PC-3 (cell line): ENCODE results near the gene PCGF2. TPM values are rescaled to one million over a fixed set of nuclear protein-coding genes. Genes with fewer than 3 reads are reported as not detected.

Source experiments
- ATAC-seq: fragments of 200-7000 bp; cut with Tn5 transposase; 2 replicates; pipeline ENCODE4 v1.9.1; 2020; ENCODE audit warnings: mild to moderate bottlenecking, moderate library complexity
- BruUV-seq: library from RNA; stranded (reverse); fragments of 400-500 nt; replicated peaks from 2 replicates; lab custom pipeline; 2021; lab: Mats Ljungman, UMichigan
- CTCF ChIA-PET: fragments of 300-600 bp; sonication (Branson Sonifier 250); formaldehyde crosslinking; loops from one replicate; lab custom pipeline; 2022; ENCODE audit warnings: antibody characterized with exemption; lab: Charles Lee
- POLR2A ChIA-PET: fragments of 300-600 bp; sonication (Branson Sonifier 250); formaldehyde crosslinking; loops from one replicate; lab custom pipeline; 2022; ENCODE audit warnings: antibody characterized with exemption; ENCODE audit not compliant: unreplicated experiment; lab: Charles Lee
- DNase-seq: peaks from one replicate; pipeline ENCODE4 v3.0.0-alpha.2; 2015
- H2AFZ ChIP-seq: fragments of 300-600 bp; sonication (generic); 2 replicates; pipeline ENCODE4 v1.6.0; 2016; ENCODE audit warnings: antibody characterized with exemption, low read length
- H3F3A ChIP-seq: fragments of 300-600 bp; sonication (generic); one replicate; pipeline ENCODE4 v1.6.0; 2017; ENCODE audit warnings: antibody characterized with exemption, low read length, control low read depth, mild to moderate bottlenecking; ENCODE audit not compliant: unreplicated experiment
- H3K27ac ChIP-seq: fragments of 300-600 bp; sonication (generic); 2 replicates; pipeline ENCODE4 v1.5.1; 2016; ENCODE audit warnings: mild to moderate bottlenecking, low read length
- H3K27me3 ChIP-seq: fragments of 300-600 bp; sonication (generic); 2 replicates; pipeline ENCODE4 v1.6.1; 2016; ENCODE audit warnings: low read length, mixed read lengths
- H3K36me3 ChIP-seq: fragments of 300-600 bp; sonication (generic); 2 replicates; pipeline ENCODE4 v1.6.1; 2016; ENCODE audit warnings: low read depth, mixed run types, low read length, mixed read lengths
- H3K4me1 ChIP-seq: fragments of 300-600 bp; sonication (generic); 2 replicates; pipeline ENCODE4 v1.5.1; 2016; ENCODE audit warnings: low read length; ENCODE audit not compliant: insufficient read depth
- H3K4me2 ChIP-seq: fragments of 300-600 bp; sonication (generic); 2 replicates; pipeline ENCODE4 v1.6.0; 2016; ENCODE audit warnings: low read length
- H3K4me3 ChIP-seq: fragments of 300-600 bp; sonication (generic); 2 replicates; pipeline ENCODE4 v1.5.1; 2016; ENCODE audit warnings: mild to moderate bottlenecking, low read length, mixed read lengths
- H3K79me2 ChIP-seq: fragments of 300-600 bp; sonication (generic); 2 replicates; pipeline ENCODE4 v1.6.1; 2017; ENCODE audit warnings: low read length, mixed read lengths
- H3K9ac ChIP-seq: fragments of 300-600 bp; sonication (generic); 2 replicates; pipeline ENCODE4 v1.6.0; 2016; ENCODE audit warnings: mild to moderate bottlenecking, low read length
- H3K9me2 ChIP-seq: fragments of 300-600 bp; sonication (generic); replicated peaks from 2 replicates; pipeline ENCODE4 v1.6.1; 2016; ENCODE audit warnings: mixed run types, low read length, mixed read lengths
- H3K9me3 ChIP-seq: fragments of 300-600 bp; sonication (generic); 2 replicates; pipeline ENCODE4 v1.6.1; 2016; ENCODE audit warnings: low read length, mixed read lengths
- H4K20me1 ChIP-seq: fragments of 300-600 bp; sonication (generic); 2 replicates; pipeline ENCODE4 v1.6.1; 2016; ENCODE audit warnings: low read length, mixed read lengths
- EZH2 ChIP-seq: fragments of 300-600 bp; sonication (generic); IDR thresholded peaks from one replicate; pipeline ENCODE4 v1.6.1; 2017; ENCODE audit warnings: antibody characterized with exemption, mild to moderate bottlenecking, low read length; ENCODE audit not compliant: unreplicated experiment
- EZH2phosphoT487 ChIP-seq: fragments of 300-600 bp; sonication (generic); IDR thresholded peaks from 2 replicates; pipeline ENCODE4 v1.6.1; 2018; ENCODE audit warnings: mild to moderate bottlenecking, antibody characterized with exemption, low read length, borderline replicate concordance
- intact Hi-C: fragments of 100-400 bp; cut with micrococcal nuclease; formaldehyde crosslinking; loops from 2 replicates; pipeline ENCODE4 v1.9.0; 2023
- total RNA-seq: library from RNA; depleted of rRNA; stranded (reverse); fragments of >200 nt; gene quantifications from 2 replicates; pipeline ENCODE4 v1.2.3, GENCODE V29; 2014
- TF ChIP-seq, protein P1 (sequence below): fragments of 300-600 bp; sonication (generic); conservative IDR thresholded peaks from 2 replicates; pipeline ENCODE4 v1.5.1; 2017; ENCODE audit warnings: antibody characterized with exemption, low read depth, mild to moderate bottlenecking, low read length

The PCGF2 gene
- total RNA-seq, 1 experiment from 2014 or later: 14.1 TPM

DNA sequence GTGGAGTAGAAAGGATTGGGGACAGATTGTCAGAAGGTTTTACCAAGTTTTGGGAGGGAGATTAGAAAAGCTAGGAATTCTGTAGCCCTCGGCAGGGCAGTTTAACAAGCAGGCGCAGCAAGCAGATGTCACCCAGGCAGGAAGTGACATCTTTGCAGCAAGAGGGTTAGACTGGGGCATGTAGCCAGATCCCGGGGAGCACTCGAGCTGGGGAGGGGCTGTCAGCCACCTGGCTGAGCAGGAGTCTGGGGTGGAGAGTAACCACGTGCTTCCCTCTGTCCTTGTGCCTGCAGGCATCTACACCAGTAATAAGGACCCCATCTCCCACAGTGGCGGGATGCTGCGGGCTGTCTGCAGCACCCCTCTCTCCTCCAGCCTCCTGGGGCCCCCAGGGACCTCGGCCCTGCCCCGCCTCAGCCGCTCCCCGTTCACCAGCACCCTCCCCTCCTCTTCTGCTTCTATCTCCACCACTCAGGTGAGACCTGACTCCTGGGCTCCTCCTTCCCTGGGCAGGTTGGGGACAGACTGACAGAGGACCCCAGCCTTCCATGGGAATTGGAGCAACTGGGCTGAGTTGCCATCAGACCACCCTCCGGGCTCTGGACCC, 30.9 kb downstream of the PCGF2 start:
- no peak for ATAC-seq
- Histone ChIP-seq H3K9ac (no peak overlapping the region), H3K4me2 (no peak overlapping the region), H3K9me3 (no peaks in the 10 kb centered on the region), H3K4me3 (no peak overlapping the region), H3F3A (no peaks in the 10 kb centered on the region), H4K20me1 (no peaks in the 10 kb centered on the region), H3K36me3 (no peaks in the 10 kb centered on the region), H3K79me2 (no peaks in the 10 kb centered on the region), H2AFZ (no peak overlapping the region), H3K4me1 (no peaks in the 10 kb centered on the region), H3K9me2 (no peaks in the 10 kb centered on the region), H3K27ac (no peak overlapping the region), H3K27me3 (no peaks in the 10 kb centered on the region)
- intact Hi-C loops: no loop called here
- POLR2A ChIA-PET: no interaction called here
- CTCF ChIA-PET: no interaction called here
- no peak for DNase-seq
- TF ChIP-seq EZH2phosphoT487 (no peak), EZH2 (no peak)
- TF ChIP-seq, protein P1, sequence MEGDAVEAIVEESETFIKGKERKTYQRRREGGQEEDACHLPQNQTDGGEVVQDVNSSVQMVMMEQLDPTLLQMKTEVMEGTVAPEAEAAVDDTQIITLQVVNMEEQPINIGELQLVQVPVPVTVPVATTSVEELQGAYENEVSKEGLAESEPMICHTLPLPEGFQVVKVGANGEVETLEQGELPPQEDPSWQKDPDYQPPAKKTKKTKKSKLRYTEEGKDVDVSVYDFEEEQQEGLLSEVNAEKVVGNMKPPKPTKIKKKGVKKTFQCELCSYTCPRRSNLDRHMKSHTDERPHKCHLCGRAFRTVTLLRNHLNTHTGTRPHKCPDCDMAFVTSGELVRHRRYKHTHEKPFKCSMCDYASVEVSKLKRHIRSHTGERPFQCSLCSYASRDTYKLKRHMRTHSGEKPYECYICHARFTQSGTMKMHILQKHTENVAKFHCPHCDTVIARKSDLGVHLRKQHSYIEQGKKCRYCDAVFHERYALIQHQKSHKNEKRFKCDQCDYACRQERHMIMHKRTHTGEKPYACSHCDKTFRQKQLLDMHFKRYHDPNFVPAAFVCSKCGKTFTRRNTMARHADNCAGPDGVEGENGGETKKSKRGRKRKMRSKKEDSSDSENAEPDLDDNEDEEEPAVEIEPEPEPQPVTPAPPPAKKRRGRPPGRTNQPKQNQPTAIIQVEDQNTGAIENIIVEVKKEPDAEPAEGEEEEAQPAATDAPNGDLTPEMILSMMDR: no peak
- BruUV-seq: no TSS peak

DNA sequence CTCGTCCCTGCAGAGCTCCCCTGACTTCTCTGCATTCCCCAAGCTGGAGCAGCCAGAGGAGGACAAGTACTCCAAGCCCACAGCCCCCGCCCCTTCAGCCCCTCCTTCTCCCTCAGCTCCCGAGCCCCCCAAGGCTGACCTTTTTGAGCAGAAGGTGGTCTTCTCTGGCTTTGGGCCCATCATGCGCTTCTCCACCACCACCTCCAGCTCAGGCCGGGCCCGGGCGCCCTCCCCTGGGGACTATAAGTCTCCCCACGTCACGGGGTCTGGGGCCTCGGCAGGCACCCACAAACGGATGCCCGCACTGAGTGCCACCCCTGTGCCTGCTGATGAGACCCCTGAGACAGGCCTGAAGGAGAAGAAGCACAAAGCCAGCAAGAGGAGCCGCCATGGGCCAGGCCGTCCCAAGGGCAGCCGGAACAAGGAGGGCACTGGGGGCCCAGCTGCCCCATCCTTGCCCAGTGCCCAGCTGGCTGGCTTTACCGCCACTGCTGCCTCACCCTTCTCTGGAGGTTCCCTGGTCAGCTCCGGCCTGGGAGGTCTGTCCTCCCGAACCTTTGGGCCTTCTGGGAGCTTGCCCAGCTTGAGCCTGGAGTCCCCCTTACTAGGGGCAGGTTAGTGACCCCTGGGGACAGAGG, 31.6 kb downstream of the PCGF2 start:
- ChIA-PET CTCF (no interaction called here), POLR2A (interaction anchor here (0.6 kb wide), 1 partner anchor 19 kb away, joined by 5 read pairs; no protein-coding TSS in a partner anchor)
- Histone ChIP-seq H3K9me3 (no peaks in the 10 kb centered on the region), H3K4me3 (no peak overlapping the region), H3K9ac (no peak overlapping the region), H2AFZ (no peak overlapping the region), H3F3A (no peaks in the 10 kb centered on the region), H3K27ac (no peak overlapping the region), H3K4me2 (no peak overlapping the region), H3K36me3 (no peaks in the 10 kb centered on the region), H3K27me3 (no peaks in the 10 kb centered on the region), H4K20me1 (no peaks in the 10 kb centered on the region), H3K4me1 (no peaks in the 10 kb centered on the region), H3K9me2 (no peaks in the 10 kb centered on the region), H3K79me2 (no peaks in the 10 kb centered on the region)
- ATAC-seq (no peak), DNase-seq (no peak)
- intact Hi-C loops: no loop called here
- BruUV-seq: no TSS peak
- TF ChIP-seq EZH2phosphoT487: no peak

DNA sequence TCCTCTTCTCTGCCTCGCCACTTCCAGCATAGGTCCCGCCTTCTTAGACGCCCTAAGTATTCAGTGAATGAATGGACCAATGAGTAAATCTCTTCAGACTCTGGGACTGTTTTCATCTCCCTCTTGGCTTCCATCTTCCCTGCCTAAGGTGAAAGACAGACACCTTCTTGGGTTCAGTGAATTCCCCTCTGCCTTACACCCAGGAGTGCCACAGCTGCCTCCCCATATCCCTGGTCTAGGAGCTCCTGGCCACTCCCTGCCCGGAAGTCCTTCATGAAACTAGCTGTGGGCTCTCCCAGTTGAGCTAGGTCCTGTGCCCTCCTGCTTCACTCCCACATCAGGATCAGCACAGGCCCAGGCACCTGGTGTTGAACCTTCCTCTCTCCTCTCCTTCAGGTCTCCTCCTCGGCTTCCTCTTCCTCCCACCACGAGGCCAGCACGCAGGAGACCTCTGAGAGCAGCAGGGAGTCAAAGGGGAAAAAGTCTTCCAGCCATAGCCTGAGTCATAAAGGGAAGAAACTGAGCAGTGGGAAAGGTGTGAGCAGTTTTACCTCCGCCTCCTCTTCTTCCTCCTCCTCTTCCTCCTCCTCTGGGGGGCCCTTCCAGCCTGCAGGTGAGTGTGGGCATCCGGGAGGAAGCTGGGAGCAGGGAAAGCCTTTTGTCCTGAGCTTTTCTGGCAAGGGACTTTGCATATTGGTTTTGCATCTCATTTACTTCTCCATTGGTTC, 32.8 kb downstream of the PCGF2 start:
- no peaks in the 10 kb centered on the region for H3K36me3 ChIP-seq
- H3K4me3 ChIP-seq: no peak overlapping the region
- POLR2A ChIA-PET: no interaction called here

More for the DNA sequence above, 32.8 kb downstream of the PCGF2 start:
- Histone ChIP-seq H3K79me2 (no peaks in the 10 kb centered on the region), H2AFZ (no peak overlapping the region), H3K4me2 (no peak overlapping the region), H3K4me1 (no peaks in the 10 kb centered on the region), H3K27me3 (no peaks in the 10 kb centered on the region), H3K9ac (no peak overlapping the region), H4K20me1 (no peaks in the 10 kb centered on the region), H3K27ac (no peak overlapping the region), H3K9me3 (no peaks in the 10 kb centered on the region), H3F3A (no peaks in the 10 kb centered on the region), H3K9me2 (no peaks in the 10 kb centered on the region)
- CTCF ChIA-PET: no interaction called here
- DNase-seq (no peak), ATAC-seq (no peak)
- TF ChIP-seq EZH2 (no peak), EZH2phosphoT487 (no peak)
- TF ChIP-seq, protein P1: no peak
- no TSS peak for BruUV-seq
- intact Hi-C loops: no loop called here
